GM12892 (cell line): Measurements from ENCODE around the gene SSRP1.

Source experiments
- POLR2A ChIP-seq: IDR thresholded peaks from 2 replicates; pipeline ENCODE4 v1.6.1; 2011; ENCODE audit warnings: low read depth, low read length, control low read depth
- POLR2AphosphoS5 ChIP-seq: IDR thresholded peaks from 2 replicates; pipeline ENCODE4 v1.6.1; 2011; ENCODE audit warnings: low read depth, low read length, control low read depth

DNA sequence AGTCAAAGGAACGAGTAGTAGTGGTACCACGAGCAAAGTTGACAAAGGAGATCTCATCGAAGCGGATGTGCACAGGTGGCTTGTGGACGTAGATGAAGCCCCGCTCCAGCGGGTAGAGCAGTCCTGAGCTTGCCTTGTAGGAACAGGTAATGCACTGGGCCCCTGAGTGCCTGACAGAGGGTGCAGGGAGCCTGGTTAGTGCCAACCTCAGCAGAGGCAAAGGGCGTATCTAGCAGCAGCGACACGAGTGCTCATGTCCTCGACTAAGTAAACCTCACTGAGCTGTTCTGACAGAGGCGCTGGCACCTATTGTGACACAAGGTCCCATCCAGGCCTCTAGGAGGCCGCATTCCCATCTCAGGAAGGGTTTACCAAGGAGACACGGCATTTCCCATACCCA, 4.0 kb downstream of the SSRP1 start:
- TF ChIP-seq POLR2AphosphoS5: no peak
- no peak for TF ChIP-seq POLR2A
